Glutamatergic neuron (in vitro differentiated cells): ENCODE data around the gene PPP6R3. TPM values are rescaled to one million over a fixed set of nuclear protein-coding genes. Genes with fewer than 3 reads are reported as not detected.

Experiments used
- DNase-seq: peaks from one replicate; pipeline ENCODE4 v3.0.0; 2022
- H3K27ac Mint-ChIP-seq: one replicate; pipeline ENCODE4 v1.8.0; 2020; ENCODE audit warnings: mild to moderate bottlenecking, mixed read lengths, inconsistent platforms; ENCODE audit not compliant: unreplicated experiment
- H3K27me3 Mint-ChIP-seq: one replicate; pipeline ENCODE4 v1.8.0; 2020; ENCODE audit warnings: mild to moderate bottlenecking, moderate library complexity, mixed read lengths, inconsistent platforms; ENCODE audit not compliant: unreplicated experiment
- H3K36me3 Mint-ChIP-seq: one replicate; pipeline ENCODE4 v1.8.0; 2020; ENCODE audit warnings: mild to moderate bottlenecking, mixed read lengths, inconsistent platforms; ENCODE audit not compliant: unreplicated experiment
- H3K4me1 Mint-ChIP-seq: one replicate; pipeline ENCODE4 v1.8.0; 2020; ENCODE audit warnings: mild to moderate bottlenecking, low read depth, mixed read lengths, inconsistent platforms; ENCODE audit not compliant: unreplicated experiment
- H3K4me3 Mint-ChIP-seq: one replicate; pipeline ENCODE4 v1.8.0; 2020; ENCODE audit warnings: mild to moderate bottlenecking, mixed read lengths, inconsistent platforms; ENCODE audit not compliant: unreplicated experiment
- H3K9me3 Mint-ChIP-seq: one replicate; pipeline ENCODE4 v1.8.0; 2020; ENCODE audit warnings: mild to moderate bottlenecking, moderate library complexity, mixed read lengths, inconsistent platforms; ENCODE audit not compliant: unreplicated experiment
- total RNA-seq: library from RNA; stranded (reverse); fragmentation: NEBNext Ultra II Directional; extraction: Animal tissue kit (Norgen Biotek cat#: 25700); gene quantifications from one replicate; pipeline ENCODE4 v1.2.1, GENCODE V29; 2021; ENCODE audit not compliant: unreplicated experiment
- TF ChIP-seq, protein P1 (sequence below): fragments of 200-600 bp; sonication (generic); IDR thresholded peaks from one replicate; pipeline ENCODE4 v1.5.0; 2021; ENCODE audit not compliant: partially characterized antibody, unreplicated experiment

PPP6R3 gene
- total RNA-seq, 1 donor from 2014 or later: 312 TPM

DNA sequence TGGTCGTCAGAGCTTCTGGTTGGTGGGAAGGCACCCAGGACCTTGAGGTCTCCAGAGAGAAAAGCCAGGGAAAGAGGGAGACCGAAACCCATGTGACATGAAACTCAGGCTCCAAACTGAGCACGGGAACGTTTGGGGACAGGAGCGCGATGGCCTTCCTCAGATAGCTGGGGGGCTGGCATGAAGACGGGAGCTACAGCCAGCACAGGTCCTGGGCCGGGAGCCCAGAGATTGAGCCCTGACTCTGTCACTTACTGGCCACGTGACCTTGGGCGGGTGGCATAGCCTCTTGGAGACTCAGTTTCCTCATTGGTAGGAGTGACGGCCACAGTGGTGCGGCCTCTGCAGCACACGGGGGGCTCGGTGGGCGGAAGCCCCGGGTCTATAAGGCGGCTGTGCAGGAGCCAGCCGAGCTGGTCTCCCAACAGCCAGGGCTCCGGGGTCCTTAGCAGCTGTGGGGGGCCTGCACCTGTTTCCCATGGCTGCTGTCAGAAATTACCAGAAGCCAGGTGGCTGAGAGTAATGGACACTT lies 36.4 kb upstream of the PPP6R3 start:
- Mint-ChIP-seq H3K4me3 (no peak overlapping the region), H3K27me3 (peaks cover 6% of the 10 kb centered on the region)

DNA sequence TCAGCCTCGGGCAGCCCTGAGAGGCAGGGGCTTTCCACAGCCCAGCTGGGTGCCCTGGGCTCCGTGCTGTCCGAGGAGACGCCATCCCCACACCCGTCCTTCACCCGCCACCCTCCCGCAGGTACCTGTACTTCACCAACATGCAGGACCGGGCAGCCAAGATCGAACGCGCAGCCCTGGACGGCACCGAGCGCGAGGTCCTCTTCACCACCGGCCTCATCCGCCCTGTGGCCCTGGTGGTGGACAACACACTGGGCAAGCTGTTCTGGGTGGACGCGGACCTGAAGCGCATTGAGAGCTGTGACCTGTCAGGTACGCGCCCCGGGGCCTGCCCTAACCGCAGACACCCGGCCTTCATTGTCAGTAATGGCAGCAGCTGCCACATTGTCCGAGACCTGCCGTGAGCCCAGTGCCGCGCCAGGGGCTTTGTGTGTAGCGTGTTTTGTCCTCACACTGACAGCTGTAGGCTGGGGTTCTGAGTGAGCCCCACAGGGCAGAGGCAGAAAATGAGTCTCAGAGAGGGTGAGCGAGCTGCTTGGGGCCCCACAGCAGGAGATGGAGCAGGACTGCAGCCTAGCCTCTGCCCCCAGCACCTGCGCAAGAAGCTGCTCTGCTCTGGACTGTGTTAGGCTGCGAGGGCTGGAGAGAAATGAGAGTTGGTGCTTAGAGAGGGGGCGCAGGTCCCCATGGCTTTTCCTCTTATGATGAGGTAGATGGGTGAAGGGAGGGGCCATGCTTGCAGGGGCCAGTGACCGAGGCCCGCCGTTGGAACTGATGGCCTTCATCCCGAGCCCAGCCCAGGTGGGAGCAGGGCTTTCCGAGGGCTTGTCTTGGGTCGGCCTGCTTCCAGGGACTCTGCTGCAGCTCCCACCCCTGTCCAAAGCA lies 35.3 kb upstream of the PPP6R3 start:
- peaks cover 12% of the 10 kb centered on the region for H3K36me3 Mint-ChIP-seq

More for the DNA sequence above, 36.4 kb upstream of the PPP6R3 start:
- no peak overlapping the region for H3K27ac Mint-ChIP-seq
- H3K4me1 Mint-ChIP-seq: peaks cover 6% of the 10 kb centered on the region
- DNase-seq: no peak
- H3K9me3 Mint-ChIP-seq: no peaks in the 10 kb centered on the region
- H3K36me3 Mint-ChIP-seq: peaks cover 6% of the 10 kb centered on the region
- TF ChIP-seq, protein P1, sequence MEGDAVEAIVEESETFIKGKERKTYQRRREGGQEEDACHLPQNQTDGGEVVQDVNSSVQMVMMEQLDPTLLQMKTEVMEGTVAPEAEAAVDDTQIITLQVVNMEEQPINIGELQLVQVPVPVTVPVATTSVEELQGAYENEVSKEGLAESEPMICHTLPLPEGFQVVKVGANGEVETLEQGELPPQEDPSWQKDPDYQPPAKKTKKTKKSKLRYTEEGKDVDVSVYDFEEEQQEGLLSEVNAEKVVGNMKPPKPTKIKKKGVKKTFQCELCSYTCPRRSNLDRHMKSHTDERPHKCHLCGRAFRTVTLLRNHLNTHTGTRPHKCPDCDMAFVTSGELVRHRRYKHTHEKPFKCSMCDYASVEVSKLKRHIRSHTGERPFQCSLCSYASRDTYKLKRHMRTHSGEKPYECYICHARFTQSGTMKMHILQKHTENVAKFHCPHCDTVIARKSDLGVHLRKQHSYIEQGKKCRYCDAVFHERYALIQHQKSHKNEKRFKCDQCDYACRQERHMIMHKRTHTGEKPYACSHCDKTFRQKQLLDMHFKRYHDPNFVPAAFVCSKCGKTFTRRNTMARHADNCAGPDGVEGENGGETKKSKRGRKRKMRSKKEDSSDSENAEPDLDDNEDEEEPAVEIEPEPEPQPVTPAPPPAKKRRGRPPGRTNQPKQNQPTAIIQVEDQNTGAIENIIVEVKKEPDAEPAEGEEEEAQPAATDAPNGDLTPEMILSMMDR: no peak

DNA sequence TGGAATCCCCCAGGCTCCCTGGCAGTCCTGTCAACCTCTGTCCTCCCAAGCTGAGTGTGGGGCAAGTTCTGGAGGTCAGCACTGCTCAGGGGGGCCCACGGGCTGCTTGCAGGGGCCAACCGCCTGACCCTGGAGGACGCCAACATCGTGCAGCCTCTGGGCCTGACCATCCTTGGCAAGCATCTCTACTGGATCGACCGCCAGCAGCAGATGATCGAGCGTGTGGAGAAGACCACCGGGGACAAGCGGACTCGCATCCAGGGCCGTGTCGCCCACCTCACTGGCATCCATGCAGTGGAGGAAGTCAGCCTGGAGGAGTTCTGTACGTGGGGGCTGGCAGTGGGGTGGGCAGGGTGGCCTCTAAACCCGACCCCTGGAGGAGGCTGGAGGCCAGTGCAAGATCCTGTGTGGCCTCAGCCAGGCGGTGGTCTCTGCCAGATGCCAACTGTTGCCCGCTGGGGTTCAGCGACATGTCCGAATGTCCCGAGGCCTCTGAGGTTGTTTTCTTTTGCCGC lies 34.6 kb upstream of the PPP6R3 start:
- DNase-seq: no peak
- Mint-ChIP-seq H3K4me3 (no peak overlapping the region), H3K9me3 (peaks cover 7% of the 10 kb centered on the region), H3K4me1 (peaks cover 6% of the 10 kb centered on the region), H3K27me3 (peaks cover 10% of the 10 kb centered on the region), H3K27ac (no peak overlapping the region), H3K36me3 (peaks cover 18% of the 10 kb centered on the region)
- TF ChIP-seq, protein P1: no peak

More for the DNA sequence above, 35.3 kb upstream of the PPP6R3 start:
- TF ChIP-seq, protein P1: no peak
- Mint-ChIP-seq H3K27me3 (peaks cover 8% of the 10 kb centered on the region), H3K9me3 (peaks cover 4% of the 10 kb centered on the region), H3K4me1 (peaks cover 6% of the 10 kb centered on the region), H3K4me3 (no peak overlapping the region), H3K27ac (no peak overlapping the region)
- DNase-seq: no peak

DNA sequence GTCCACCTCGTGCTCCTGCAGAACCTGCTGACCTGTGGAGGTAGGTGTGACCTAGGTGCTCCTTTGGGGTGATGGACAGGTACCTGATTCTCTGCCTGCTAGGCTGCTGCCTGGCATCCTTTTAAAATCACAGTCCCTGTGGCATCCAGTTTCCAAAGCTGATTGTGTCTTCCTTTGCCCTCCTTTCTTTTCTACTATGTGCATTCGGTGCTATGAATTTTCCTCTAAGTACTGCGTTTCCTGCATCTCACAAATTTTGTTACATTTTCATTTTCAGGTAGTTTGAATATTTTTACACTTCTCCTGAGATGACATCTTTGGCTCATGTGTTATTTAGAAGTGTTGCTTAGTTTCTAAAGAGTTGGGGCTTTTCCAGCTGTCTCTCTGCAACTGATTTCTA lies 30.9 kb upstream of the PPP6R3 start:
- DNase-seq: no peak
- Mint-ChIP-seq H3K9me3 (peaks cover 7% of the 10 kb centered on the region), H3K4me3 (no peak overlapping the region), H3K27ac (no peak overlapping the region), H3K36me3 (peaks cover 18% of the 10 kb centered on the region), H3K4me1 (peaks cover 4% of the 10 kb centered on the region), H3K27me3 (peaks cover 8% of the 10 kb centered on the region)
- TF ChIP-seq, protein P1: no peak

DNA sequence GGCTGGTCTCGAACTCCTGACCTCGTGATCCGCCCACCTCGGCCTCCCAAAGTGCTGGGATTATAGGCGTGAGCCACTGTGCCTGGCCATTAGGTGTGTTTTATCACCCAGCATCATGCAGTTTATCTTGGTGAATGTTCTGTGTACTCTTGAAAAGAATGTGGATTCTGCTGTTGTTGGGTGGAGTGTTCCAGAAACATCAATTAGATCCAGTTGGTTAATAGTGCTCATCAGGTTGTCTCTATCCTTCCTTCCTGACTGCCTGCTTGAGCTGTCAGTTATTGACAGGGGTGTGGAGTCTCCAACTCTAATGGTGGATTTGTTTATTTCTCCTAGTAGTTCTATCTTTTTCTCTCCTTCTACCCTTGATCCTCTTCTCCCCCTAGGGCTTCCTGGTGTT lies 30.2 kb upstream of the PPP6R3 start:
- Mint-ChIP-seq H3K9me3 (peaks cover 7% of the 10 kb centered on the region), H3K36me3 (peaks cover 18% of the 10 kb centered on the region), H3K27me3 (peaks cover 8% of the 10 kb centered on the region), H3K27ac (no peak overlapping the region), H3K4me3 (no peak overlapping the region), H3K4me1 (peaks cover 4% of the 10 kb centered on the region)
- TF ChIP-seq, protein P1: no peak
- DNase-seq: no peak
